HG03060 (cell line): ENCODE measurements around the gene HRH1.
"Not testable (repeated sequence)": the region's sequence is repeated elsewhere in the genome, so short reads cannot be mapped to it uniquely, and the experiment has no call there.

Experiments
- ATAC-seq: cut with Tn5 transposase; IDR thresholded peaks from one replicate; pipeline ENCODE4 v1.9.1; 2021; ENCODE audit warnings: low read depth, moderate number of reproducible peaks; ENCODE audit not compliant: unreplicated experiment

The HRH1 gene

GRCh38 chr3:11168881-11169805, 14.8 kb downstream of the HRH1 start:
- no peak for ATAC-seq

DNA sequence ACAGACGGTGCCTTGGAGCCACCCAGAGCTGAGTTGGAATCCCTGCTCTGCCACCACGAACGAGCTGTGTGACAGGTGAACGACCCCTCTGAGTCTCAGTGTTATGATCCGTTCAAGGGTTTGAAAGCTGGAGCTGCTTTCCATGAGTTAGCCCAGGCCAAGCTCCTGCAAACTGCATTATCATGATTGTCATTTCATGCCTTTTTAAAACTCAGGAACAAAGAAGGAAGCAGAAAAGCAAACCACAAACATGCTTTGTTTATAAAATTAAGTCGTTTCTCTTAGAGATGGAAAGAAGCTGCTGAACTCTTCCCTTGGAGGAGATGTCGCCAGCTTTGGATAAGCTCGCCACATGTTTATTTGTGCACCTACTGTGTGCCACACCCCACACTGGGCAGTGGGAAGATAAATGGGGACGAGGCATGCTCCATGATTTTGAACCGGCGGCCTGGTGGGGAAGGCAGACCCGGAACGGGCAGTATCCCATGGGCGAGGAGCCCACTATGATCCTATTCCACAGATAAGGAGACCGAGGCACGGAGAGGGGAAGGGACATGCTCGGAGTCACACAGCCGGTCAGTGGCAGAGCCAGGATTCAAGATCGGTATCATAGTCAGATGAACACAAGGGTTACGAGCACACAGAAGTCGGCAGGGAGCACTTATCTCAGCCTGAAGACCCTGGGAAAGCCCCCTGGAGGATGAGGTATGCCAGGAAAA, 15.9 kb downstream of the HRH1 start:
- no peak for ATAC-seq

- ATAC-seq = no peak
Measured at GRCh38 chr3:11172096-11172690, 17.9 kb downstream of the HRH1 start.

- ATAC-seq = no peak
Measured at GRCh38 chr3:11173828-11174465, 19.7 kb downstream of the HRH1 start.

DNA sequence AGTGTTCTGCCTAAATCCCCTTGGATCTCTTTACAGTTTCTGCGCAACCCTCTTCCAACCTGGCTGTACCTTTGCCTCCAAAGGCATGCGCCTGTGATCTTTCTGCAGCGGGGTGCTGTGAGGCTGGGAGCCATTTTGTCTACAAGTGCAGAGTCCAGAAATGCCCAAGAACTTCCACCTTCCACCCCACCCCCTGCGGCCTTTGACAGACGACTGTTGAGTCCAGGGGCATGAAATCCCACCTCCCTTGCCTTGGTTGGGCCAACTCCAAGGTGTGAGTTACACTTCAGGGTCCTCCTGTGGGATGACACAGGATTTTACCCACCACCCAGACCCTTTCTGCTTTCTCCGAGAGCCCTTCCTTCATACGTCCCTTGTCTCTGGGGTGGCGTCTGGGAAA, 24.1 kb downstream of the HRH1 start:
- ATAC-seq = no peak

- ATAC-seq = not testable (repeated sequence)
Measured at GRCh38 chr3:11184328-11184969, 30.2 kb downstream of the HRH1 start.

DNA sequence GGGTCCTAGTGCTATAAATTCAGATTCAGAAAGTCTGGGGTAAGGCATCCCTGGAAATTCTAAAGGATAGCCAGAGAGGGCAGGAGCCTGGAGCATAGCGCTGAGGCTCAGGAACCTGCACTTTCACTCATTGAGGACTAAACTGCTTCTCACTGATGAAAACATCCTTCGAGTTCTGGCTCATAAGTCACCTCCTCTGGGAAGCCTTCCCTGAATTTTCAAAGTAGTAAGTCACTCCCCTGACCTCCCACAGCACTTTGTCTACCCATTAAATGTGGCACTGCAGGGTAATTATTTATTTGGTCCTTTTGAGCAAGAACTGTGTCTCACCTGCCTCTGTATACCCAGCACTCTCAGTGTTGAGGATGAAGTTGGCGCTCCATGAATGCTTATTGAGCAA, 30.9 kb downstream of the HRH1 start:
- ATAC-seq = no peak

DNA sequence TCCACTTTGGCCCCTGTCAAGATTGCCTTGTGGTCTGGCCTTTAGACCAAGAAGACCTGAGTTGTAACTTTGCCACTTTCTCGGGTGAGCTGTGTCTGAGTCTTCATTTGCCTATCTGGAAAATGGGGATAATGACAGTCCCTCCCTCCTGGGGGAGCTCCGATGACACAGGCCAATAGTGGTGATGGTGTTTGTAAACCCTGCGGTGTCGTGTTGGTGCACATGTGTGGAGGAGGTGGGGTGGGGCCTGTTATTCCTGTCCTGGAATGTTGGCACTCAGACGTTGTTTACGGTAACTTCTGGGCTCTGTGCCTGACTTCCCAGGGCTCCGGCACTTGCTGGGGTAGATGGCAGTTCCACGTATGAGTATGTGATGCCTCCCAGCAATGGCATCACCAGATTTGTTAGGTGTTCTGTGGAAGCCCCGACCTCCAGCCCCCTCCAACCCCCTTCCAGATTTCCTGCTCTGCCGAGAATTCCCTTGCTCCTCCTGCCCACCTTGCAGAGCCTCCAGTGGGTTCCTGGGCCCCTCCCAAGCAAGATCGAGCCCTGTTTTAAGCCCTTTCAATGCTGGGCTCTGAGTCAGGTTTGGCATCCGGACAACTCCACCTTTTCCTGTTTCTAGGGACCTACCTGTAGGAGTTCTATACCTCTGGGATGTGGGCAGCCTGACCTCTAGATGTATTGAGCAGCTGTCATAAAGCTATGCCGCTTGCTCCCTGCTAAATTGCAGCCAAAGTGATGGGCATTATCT, 31.4 kb downstream of the HRH1 start:
- ATAC-seq = no peak

DNA sequence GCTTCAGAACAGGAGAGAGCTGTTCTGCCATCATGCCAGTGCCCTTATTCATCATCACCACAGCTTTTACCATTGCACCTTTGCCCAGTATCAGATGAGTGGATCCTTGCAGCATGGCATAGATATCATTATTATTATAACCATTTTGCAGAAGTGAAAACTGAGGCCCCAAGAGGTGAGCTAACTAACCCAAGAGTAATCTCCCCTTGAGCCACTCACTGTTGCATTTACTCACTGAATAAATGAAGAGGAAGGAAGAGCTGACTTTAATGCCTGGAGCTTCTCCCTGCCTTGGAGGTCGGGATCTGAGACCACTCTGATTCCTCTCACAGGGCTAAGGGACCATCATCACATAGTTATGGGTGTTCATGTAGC, 32.0 kb downstream of the HRH1 start:
- no peak for ATAC-seq

DNA sequence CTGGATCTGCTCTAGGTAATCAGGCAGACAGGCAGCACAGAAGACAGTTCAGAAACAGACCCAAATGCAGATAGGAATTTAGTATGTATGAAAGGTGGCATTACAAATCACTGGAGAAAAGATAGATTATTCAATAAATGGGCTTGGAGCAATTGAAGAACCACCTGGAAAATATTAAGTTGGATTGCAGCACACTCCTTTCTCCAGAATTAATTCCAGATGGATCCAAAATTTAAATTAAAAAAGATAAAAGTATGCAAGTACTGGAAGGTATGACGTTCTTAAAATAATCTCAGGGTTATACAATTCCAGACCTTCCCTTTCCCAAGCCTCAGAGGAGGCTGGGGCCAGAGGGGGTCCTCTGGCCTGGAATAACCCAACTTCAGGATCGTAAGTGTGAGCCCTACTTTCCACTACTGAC, 32.5 kb downstream of the HRH1 start:
- ATAC-seq = no peak

DNA sequence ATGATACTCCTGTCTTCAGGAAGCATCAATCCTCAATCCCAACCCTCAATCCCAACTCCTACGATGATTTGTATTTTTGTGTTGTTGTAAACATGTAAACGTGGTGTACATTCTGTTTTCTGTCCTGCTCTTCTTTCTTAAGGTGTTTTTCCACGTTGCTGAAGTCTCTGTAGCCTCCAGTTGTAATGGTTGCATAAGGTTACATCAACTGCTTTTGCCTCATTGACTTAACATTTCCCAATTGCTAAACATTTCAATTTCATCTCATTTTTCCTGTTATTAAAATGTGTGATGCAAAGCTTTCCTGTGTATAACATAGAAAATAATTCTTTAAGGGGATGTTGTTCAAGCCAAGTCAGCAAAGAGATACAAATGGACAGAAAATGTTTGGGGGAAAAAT, 33.4 kb downstream of the HRH1 start:
- no peak for ATAC-seq

- ATAC-seq = no peak
Measured at GRCh38 chr3:11188231-11188630, 33.9 kb downstream of the HRH1 start.

DNA sequence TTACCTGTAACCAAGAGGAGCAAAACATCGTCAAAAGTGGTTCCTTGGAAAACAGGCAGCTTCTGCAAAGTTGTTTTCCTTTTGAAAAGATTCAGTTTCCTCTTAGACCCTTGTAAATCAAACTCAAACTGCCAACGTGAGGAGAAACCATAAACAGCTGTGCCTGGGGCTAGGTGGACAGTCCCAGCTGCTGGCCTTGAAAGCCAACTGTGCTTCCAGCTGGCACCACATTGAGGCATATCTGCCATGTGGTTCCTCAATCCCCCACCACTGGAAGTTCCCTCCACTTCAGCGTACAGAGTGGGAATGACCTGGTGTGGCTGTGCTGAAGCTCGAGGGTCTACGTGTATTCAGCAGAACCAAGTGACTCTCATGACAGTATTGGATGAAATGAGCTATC, 40.9 kb downstream of the HRH1 start:
- no peak for ATAC-seq

- ATAC-seq = no peak
Measured at GRCh38 chr3:11195721-11196332, 41.5 kb downstream of the HRH1 start.

DNA sequence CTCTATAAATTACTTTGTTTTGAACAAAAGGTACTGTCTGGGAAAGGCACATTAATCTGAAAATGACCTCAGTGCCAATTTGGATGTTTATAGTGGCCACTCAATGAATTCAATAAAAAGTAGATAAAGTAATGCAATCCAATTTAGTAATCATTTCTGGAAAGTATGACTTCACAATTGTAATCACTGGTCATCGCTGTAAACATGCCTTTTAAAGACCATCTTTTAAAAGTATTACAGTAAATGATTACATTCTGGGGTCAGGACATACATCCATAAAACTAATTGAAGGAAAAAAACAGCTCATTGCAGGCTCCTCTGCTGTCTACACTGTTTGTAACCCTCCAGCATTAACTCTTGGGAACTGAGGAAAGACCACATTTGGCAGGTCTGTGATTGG, 43.2 kb downstream of the HRH1 start:
- ATAC-seq = no peak

GRCh38 chr3:11198070-11198469, 43.8 kb downstream of the HRH1 start:
- no peak for ATAC-seq

GRCh38 chr3:11198495-11198894, 44.2 kb downstream of the HRH1 start:
- no peak for ATAC-seq

DNA sequence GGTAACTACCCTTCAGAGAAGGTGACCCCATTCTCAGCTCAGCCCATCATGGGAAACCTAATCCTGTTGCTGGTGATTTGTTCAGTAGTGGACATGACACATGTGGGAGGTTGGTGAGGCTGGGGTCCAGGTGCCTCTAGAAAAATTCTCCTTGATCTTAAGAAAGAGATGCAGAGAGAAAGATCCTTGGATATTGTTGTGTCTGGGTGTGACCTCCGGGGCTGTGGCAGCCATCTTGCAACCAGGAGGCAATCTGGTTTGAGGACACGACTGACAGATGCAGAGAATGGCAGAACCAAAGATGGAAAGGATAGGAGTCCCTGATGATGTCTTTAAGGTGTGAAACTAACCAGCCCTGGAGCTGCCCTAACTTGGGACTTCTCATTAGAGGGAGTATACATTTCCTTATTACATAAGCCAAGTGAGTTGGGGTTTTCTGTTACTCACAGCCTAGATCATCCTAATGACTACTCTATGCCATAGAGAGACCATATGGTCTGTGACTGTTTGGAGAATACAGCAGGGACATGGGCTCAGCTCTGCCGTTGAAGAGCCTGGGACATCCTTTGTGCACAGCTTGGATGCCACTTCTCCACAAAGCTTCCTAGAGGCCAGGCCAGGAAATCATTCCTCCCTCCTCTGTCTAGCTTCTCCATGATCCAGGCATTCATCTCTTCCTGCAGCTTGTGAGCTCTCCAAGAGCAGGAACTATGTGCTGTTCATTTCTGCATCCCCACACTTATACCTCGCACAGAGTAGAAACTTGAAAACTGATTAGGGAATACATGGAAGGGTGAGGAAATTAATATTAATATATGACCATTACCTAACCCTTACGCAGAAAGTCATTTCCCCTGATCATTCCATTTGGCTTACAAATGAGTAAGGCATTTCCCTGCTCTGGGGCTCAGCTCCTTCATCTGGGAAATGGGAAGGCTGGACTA, 45.9 kb downstream of the HRH1 start:
- ATAC-seq = no peak
